Mesenteric fat pad (tissue), 1 donor: Measurements from ENCODE around the gene SLC29A3. TPM values are rescaled to one million over a fixed set of nuclear protein-coding genes. Genes with fewer than 3 reads are reported as not detected.

Experiments used
- DNase-seq: peaks from one replicate; pipeline ENCODE4 v3.0.0-alpha.2; 2020; ENCODE audit warnings: low spot score
- total RNA-seq: library from RNA; stranded (reverse); fragmentation: NEBNext Ultra II Directional; extraction: Animal tissue kit (Norgen Biotek cat#: 25700); gene quantifications from one replicate; pipeline ENCODE4 v1.2.1, GENCODE V29; 2021
- donor health status: DM: yes; HTN: yes; CAD: no.

SLC29A3 gene
- total RNA-seq, 1 donor from 2014 or later: 6.9 TPM

GRCh38 chr10:71319800-71320392 lies 837 bp downstream of the SLC29A3 start:
- DNase-seq: no peak

GRCh38 chr10:71320592-71320991 lies 1.5 kb downstream of the SLC29A3 start:
- DNase-seq: no peak

GRCh38 chr10:71321386-71321785 lies 2.3 kb downstream of the SLC29A3 start:
- DNase-seq: no peak

DNA sequence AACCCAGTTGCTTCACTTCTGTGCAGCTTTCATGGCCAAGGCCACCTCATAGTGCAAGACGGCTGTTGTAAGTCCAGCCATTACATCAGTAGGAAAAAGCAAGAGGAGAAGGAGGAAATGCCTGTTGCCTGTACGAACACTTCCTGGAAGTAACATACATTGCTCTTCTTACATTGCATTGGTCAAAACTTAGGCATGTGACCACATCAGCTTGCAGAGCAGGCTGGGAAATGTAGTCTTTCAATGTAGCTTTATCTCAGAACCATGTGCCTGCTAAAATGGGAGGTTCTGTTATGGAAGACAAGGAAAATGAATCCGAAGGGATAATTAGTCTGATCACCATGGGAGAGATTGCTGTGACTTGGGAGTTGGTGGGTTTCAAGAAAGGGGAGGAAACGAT lies 4.3 kb downstream of the SLC29A3 start:
- DNase-seq: no peak

DNA sequence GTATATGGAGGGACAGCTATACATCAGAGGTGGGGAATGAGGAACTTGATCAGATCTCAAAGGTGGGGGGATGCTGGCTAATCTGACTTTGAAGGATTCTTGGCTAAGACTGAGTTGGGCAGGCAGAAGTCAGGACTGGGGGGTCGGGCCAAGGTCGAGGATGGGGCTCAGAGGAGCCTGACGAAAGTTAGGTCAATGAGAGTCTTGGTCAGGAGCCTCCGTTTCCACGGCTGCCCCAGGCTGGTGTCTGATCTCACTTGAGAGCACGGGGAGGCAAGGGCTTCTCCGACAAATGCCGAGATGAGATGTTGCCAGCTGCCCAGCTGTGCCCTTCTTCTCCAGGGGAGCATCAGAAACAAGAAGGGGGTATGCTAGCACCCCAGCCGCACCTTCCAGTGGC lies 5.7 kb downstream of the SLC29A3 start:
- no peak for DNase-seq

DNA sequence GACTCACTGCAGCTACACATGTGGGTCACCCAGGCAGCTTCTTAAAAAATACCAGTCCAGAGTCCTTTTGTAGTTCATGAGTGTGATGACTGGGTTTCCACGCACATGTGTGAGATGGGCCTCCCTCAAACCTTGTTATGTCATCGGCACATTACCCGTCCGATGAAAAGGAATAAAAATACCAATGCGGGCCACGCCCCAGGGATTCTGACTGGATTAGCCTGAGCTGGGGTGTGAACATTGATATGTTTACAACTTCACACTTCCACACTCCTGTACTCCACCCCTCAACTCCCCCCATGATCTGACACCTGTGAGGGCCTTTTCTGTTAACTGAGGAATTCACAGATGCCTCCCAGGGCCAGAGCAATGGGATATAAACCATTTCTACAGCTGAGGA lies 6.2 kb downstream of the SLC29A3 start:
- no peak for DNase-seq

GRCh38 chr10:71326464-71326881 lies 7.4 kb downstream of the SLC29A3 start:
- no peak for DNase-seq

DNA sequence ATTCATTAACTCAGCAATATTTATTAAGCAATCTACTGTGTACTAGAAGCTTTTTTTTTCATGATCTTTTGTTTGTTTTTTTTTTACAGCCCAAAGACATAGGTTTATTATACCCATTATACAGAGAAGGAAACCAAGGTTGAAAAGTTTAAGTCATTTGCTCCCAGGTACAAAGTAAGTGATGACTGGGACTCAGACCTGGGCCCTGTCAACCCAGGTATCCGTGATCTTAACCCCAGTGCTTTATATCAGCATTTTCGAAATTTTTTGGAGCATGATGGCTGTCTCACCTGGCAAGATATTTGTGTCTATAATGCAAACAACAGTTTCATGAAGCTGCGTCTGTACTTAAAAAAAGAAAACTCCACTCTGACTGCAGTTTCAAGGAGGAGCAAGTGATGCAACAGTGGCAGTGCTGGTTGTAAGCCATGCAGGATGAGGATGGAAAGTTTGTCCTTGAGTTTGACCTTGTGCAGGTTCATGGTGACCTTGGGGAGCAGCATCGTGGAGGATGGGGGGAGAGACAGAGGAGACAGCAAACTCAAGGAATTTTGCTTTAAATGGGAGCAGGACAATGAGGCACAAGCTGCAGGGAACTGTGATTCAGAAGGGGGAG lies 11.8 kb downstream of the SLC29A3 start:
- DNase-seq: no peak

GRCh38 chr10:71331736-71332135 lies 12.7 kb downstream of the SLC29A3 start:
- DNase-seq: no peak

DNA sequence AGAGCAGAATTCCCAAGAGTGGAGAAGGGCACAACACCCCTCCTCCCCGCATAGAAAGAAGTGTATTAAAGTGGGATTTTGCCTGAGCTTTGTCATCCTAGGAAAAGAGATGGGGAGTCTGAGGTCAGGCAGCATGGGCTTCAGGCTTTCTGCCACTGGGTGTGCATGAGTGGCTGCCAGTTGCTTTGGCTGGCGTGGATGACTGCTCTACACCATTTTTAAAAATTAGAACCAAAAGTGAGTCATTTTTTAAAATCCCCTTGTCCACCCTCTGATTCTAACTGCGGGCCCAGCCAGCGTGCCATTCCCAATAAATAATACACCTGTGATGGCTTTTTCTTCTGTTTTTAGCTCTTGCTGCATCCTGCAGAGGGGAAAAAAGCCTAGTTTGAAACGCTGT lies 13.4 kb downstream of the SLC29A3 start:
- DNase-seq: no peak

DNA sequence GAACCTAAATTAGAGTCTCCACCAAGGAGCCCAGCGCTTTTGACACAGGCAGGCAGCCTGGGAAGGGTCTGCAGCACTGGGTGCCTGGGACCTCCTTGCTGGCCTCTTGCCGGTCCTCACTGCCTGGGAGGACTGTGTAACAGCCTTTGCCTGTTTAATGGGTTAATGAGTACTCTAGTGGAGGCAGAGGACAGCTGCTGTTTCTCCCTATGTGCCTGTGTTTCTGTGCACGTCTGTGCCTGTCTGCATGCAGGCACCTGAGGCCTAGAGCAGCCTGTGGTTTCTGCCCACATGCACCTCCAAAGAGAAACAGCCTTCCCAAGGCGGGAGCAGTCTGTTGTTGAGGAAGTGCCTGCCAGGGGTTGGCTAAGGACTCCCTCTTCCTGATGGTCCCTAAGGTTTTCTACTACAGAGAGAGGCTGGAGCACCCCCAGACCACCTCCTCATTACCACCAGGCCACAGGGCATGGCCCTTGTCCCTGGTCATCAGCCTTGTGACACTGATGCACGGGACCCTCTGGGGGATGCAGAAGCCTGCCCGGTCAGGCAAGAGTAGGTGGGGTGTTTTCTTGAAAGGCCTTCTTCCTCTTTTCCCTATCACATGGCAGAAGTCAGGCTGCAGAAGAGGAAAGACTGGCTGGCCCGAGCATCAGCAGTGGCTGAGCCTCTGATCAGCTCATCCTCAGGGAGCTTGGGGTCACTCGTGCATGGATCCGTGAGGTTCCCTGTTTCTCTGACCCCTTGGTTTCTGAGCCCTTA lies 14.2 kb downstream of the SLC29A3 start:
- no peak for DNase-seq

- no peak for DNase-seq
Measured at GRCh38 chr10:71334221-71334791, 15.2 kb downstream of the SLC29A3 start.

DNA sequence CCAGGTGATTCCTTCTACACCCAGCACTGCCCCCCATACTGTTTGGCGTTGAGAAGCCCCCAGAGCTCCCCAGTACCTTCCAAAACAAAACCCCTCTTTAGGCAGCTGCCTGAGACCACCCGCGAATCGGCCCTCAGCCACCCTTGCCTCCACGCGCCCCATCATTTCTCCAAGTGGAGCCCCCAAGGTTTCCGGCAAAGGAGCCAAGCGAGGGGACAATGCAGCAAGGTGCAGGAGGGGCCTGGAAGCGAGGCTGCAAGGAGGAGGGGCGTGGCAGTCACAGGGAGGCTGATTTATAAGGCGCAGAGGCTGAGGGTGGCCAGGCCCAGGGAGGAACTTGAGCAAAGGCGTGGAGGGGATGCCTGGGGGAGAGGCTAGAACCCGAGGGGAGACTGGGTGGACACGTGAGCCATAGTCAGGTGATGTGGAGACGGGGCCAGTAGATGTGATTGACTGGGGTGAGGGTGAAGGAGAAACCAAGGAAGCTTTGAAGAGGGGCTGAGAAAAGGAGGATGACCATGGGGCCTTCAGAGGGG lies 16.2 kb downstream of the SLC29A3 start:
- no peak for DNase-seq

DNA sequence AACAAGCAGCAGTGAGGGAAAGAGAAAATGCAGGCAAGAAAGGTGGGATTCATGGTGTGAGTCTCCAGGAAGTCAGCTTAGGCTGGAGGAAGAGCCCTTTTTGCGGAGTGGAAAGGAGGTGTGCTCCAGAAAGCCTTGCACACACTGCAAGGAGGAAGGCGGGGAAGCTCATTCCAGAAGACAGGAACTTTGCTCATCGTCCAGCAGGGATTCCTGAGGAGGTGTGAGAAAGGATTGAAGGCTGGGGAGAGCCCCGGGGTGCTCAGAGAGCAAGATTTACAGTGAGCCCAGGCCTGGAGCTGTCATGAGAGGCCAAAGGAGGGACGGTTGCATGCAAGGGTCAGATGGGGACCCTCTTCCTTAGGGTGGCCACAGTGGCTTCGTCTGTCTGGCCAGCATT lies 17.6 kb downstream of the SLC29A3 start:
- DNase-seq: no peak

DNA sequence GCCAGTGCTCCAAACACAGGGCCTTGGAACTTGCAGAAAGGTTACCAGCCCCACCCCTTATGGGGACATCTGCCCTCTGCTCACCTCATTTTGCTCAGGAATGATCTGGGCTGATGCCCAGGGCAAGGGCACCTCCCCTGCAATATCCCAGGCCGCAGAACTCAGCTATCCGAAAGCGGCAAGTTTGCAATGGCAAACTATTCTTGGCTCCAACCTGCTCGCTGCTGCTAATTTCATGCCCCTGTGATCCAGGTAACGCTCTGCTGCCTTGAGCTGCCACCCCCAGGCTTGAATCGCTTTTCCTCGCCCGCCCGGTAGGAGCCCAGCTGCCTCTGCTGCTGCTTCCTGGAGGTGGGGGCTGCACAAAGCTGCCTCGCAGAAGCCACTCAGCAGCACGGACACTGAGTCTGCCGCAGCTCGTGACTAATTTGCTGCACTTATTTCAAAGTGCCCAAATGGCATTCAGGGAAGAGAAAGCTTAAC lies 18.2 kb downstream of the SLC29A3 start:
- DNase-seq: no peak

- no peak for DNase-seq
Measured at GRCh38 chr10:71338728-71339495, 19.9 kb downstream of the SLC29A3 start.

GRCh38 chr10:71339796-71340589 lies 20.9 kb downstream of the SLC29A3 start:
- DNase-seq: no peak

DNA sequence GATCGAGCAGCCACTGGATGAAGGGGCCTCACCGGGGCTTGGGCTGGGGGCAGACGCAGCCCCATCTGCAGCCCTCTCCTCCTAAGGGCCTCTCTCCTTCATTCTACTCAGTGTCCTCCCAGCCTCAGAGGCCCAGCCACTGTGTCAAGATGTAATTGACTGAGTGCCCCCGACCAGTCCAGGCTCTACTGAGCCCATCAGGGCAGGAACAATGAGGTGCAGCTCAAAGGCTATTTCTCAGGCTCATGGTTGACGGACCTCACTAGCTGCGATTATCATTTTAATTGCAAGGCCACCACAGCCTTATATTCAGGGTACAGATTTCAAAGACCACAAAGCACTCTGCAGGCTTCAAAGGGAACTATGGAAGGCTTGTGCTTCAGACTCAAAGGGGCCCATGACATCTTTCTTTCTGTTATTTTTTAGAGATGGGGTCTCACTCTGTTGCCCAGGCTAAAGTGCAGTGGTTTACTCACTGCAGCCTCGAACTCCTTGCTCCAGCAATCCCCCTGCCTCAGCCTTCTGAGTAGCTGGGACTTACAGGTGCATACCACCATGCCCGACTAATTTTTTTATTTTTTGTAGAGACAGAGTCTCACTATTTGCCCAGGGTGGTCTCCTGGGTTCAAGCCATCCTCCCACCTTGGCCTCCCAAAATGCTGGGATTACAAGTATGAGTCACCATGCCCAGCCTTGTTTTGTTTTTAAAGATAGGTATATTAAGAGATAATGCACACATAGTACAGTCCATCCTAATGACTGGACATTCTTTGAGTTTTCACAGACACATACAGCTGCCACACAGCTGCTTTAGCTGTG lies 23.7 kb downstream of the SLC29A3 start:
- no peak for DNase-seq

- no peak for DNase-seq
Measured at GRCh38 chr10:71343392-71343773, 24.3 kb downstream of the SLC29A3 start.
